Endodermal cell (in vitro differentiated cells): ENCODE measurements around the gene ABI2. TPM values are rescaled to one million over a fixed set of nuclear protein-coding genes. Genes with fewer than 3 reads are reported as not detected.

Source experiments
- DNase-seq: peaks from one replicate; pipeline ENCODE4 v3.0.0-alpha.2; 2017
- H3K27ac ChIP-seq: 2 replicates; pipeline ENCODE4 v1.5.1; 2013; ENCODE audit warnings: mild to moderate bottlenecking, low read depth, low read length, moderate library complexity
- H3K27me3 ChIP-seq: 2 replicates; pipeline ENCODE4 v1.6.1; 2013; ENCODE audit warnings: mild to moderate bottlenecking, low read length, moderate library complexity; ENCODE audit not compliant: insufficient read depth, control insufficient read depth, poor library complexity, severe bottlenecking
- H3K36me3 ChIP-seq: 2 replicates; pipeline ENCODE4 v1.7.0; 2013; ENCODE audit warnings: mild to moderate bottlenecking, low read length, moderate library complexity; ENCODE audit not compliant: control insufficient read depth, insufficient read depth
- H3K4me1 ChIP-seq: one replicate; pipeline ENCODE4 v1.7.0; 2013; ENCODE audit warnings: low read length; ENCODE audit not compliant: control insufficient read depth, insufficient read depth
- H3K4me3 ChIP-seq: 2 replicates; pipeline ENCODE4 v1.5.1; 2013; ENCODE audit warnings: mild to moderate bottlenecking, low read length, moderate library complexity
- H3K9ac ChIP-seq: 2 replicates; pipeline ENCODE4 v1.6.1; 2013; ENCODE audit warnings: mild to moderate bottlenecking, low read length, moderate library complexity; ENCODE audit not compliant: poor library complexity, severe bottlenecking; ENCODE audit errors: extremely low read depth
- H3K9me3 ChIP-seq: 2 replicates; pipeline ENCODE4 v1.6.1; 2013; ENCODE audit warnings: mild to moderate bottlenecking, low read length, moderate library complexity; ENCODE audit not compliant: control insufficient read depth
- H3K27ac Mint-ChIP-seq: 2 replicates; pipeline ENCODE4 v1.8.0; 2020; ENCODE audit warnings: mixed read lengths
- H3K27me3 Mint-ChIP-seq: 2 replicates; pipeline ENCODE4 v1.8.0; 2021; ENCODE audit warnings: mild to moderate bottlenecking, mixed read lengths; ENCODE audit not compliant: insufficient read depth
- H3K36me3 Mint-ChIP-seq: 2 replicates; pipeline ENCODE4 v1.8.0; 2020; ENCODE audit warnings: low read depth, mixed read lengths
- H3K4me1 Mint-ChIP-seq: 2 replicates; pipeline ENCODE4 v1.8.0; 2020; ENCODE audit warnings: mixed read lengths
- H3K4me3 Mint-ChIP-seq: 2 replicates; pipeline ENCODE4 v1.8.0; 2020; ENCODE audit warnings: mild to moderate bottlenecking, moderate library complexity, mixed read lengths
- H3K9me3 Mint-ChIP-seq: 2 replicates; pipeline ENCODE4 v1.8.0; 2020; ENCODE audit warnings: mild to moderate bottlenecking, mixed read lengths
- CTCF ChIP-seq: fragments of 200-600 bp; sonication (generic); conservative IDR thresholded peaks from 2 replicates; pipeline ENCODE4 v1.5.0; 2021; ENCODE audit warnings: antibody characterized with exemption, mild to moderate bottlenecking
- WGBS, 2 experiments: methylation state at CpG; one replicate each; pipeline versions ENCODE4 v1.1.5 to v1.1.7; 2013; ENCODE audit warnings: missing lambda C conversion rate in 2 of 2, mixed read lengths in 1 of 2; ENCODE audit not compliant: insufficient coverage in 1 of 2, insufficient read length in 1 of 2; 5-methylcytosine and 5-hydroxymethylcytosine counted together
- total RNA-seq, 2 donors: library from RNA; stranded (reverse); fragmentation: NEBNext Ultra II Directional in 1 of 2; extraction: Animal tissue kit (Norgen Biotek cat#: 25700) in 1 of 2; gene quantifications; 2 replicates in 1 of 2; 3 replicates in 1 of 2; pipeline ENCODE4 v1.2.1, GENCODE V29; 2021

Gene ABI2
- total RNA-seq, 2 donors from 2014 or later: 115 to 139 TPM

GRCh38 chr2:203407496-203407895, 79.3 kb downstream of the ABI2 start:
- no peaks in the 10 kb centered on the region for H3K27me3 Mint-ChIP-seq
- no peaks in the 10 kb centered on the region for H3K9me3 Mint-ChIP-seq
- no peak overlapping the region for H3K27ac ChIP-seq
- H3K36me3 ChIP-seq: peaks cover 75% of the 10 kb centered on the region
- H3K36me3 Mint-ChIP-seq: peaks cover 61% of the 10 kb centered on the region
- H3K4me1 ChIP-seq: no peaks in the 10 kb centered on the region
- no peak for DNase-seq
- TF ChIP-seq CTCF: no peak
- no peak overlapping the region for H3K4me3 Mint-ChIP-seq
- no peaks in the 10 kb centered on the region for H3K9me3 ChIP-seq
- H3K9ac ChIP-seq: no peak overlapping the region
- H3K4me3 ChIP-seq: no peak overlapping the region
- no peaks in the 10 kb centered on the region for H3K27me3 ChIP-seq
- H3K4me1 Mint-ChIP-seq: no peaks in the 10 kb centered on the region
- H3K27ac Mint-ChIP-seq: no peak overlapping the region

- H3K4me1 Mint-ChIP-seq: no peaks in the 10 kb centered on the region
- H3K27ac ChIP-seq: no peak overlapping the region
- no peak overlapping the region for H3K4me3 Mint-ChIP-seq
- no peak overlapping the region for H3K9ac ChIP-seq
- no peak overlapping the region for H3K4me3 ChIP-seq
- no peaks in the 10 kb centered on the region for H3K4me1 ChIP-seq
- H3K36me3 Mint-ChIP-seq: peaks cover 51% of the 10 kb centered on the region
- H3K9me3 Mint-ChIP-seq: no peaks in the 10 kb centered on the region
- 93 to 100% methylated on average over 3 to 5 of the region's 7 CpGs for WGBS, 2 experiments
- DNase-seq: no peak
- TF ChIP-seq CTCF: no peak
- H3K27ac Mint-ChIP-seq: no peak overlapping the region
- no peaks in the 10 kb centered on the region for H3K27me3 ChIP-seq
- peaks cover 56% of the 10 kb centered on the region for H3K36me3 ChIP-seq
- H3K9me3 ChIP-seq: no peaks in the 10 kb centered on the region
- H3K27me3 Mint-ChIP-seq: no peaks in the 10 kb centered on the region
Observed at GRCh38 chr2:203412546-203413331, 84.5 kb downstream of the ABI2 start.

- Mint-ChIP-seq H3K9me3 (no peaks in the 10 kb centered on the region), H3K27me3 (no peaks in the 10 kb centered on the region), H3K36me3 (peaks cover 58% of the 10 kb centered on the region), H3K27ac (no peak overlapping the region), H3K4me3 (no peak overlapping the region), H3K4me1 (no peaks in the 10 kb centered on the region)
- Histone ChIP-seq H3K36me3 (peaks cover 61% of the 10 kb centered on the region), H3K27me3 (no peaks in the 10 kb centered on the region), H3K27ac (no peak overlapping the region), H3K4me1 (no peaks in the 10 kb centered on the region), H3K9ac (no peak overlapping the region), H3K4me3 (no peak overlapping the region), H3K9me3 (no peaks in the 10 kb centered on the region)
- TF ChIP-seq CTCF: no peak
- DNase-seq: no peak
Observed at GRCh38 chr2:203413796-203414195, 85.6 kb downstream of the ABI2 start.
